Measurements from ENCODE around the gene IL16. TPM values are rescaled to one million over a fixed set of nuclear protein-coding genes. Genes with fewer than 3 reads are reported as not detected.
A peak's percentile ranks its signal among the peaks of the same experiment; 100 is the strongest.

Gene IL16
- total RNA-seq, 1 donor from 2014 or later: 0.79 TPM

DNA sequence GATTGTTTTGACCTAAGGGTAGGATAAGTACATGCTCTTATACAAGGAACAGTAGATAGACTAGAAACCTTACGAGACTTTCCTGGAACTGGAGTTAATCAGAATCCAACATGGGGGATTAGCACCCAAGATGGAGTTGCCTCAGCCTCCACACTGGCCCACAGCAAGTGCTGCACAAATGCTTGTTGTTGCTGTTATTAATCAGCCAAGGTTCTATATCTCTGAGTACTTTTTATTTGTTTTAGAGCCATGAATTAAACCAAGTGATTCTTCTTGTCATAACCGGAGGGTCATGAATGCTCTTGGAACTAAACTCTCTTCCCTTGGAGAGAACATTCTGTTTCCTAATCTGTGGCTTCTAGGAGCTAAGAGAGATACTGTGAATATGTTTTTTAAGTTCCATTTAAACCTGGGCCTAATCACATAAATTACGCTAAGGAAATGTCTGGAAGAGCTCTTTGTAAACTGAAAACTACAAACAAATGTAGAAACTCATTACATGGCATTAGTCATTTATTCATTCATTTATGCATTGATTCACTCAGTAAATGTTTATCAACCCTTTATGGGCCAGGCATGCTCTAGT, 5.7 kb upstream of the IL16 start:
- TF ChIP-seq, protein P1, sequence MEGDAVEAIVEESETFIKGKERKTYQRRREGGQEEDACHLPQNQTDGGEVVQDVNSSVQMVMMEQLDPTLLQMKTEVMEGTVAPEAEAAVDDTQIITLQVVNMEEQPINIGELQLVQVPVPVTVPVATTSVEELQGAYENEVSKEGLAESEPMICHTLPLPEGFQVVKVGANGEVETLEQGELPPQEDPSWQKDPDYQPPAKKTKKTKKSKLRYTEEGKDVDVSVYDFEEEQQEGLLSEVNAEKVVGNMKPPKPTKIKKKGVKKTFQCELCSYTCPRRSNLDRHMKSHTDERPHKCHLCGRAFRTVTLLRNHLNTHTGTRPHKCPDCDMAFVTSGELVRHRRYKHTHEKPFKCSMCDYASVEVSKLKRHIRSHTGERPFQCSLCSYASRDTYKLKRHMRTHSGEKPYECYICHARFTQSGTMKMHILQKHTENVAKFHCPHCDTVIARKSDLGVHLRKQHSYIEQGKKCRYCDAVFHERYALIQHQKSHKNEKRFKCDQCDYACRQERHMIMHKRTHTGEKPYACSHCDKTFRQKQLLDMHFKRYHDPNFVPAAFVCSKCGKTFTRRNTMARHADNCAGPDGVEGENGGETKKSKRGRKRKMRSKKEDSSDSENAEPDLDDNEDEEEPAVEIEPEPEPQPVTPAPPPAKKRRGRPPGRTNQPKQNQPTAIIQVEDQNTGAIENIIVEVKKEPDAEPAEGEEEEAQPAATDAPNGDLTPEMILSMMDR (IDR thresholded peaks at IDR 0.05; ENCODE audit: insufficient read depth, low read length, severe bottlenecking): no peak
- H3K4me3 ChIP-seq (ENCODE audit: low read depth, low read length): no peak overlapping the region
- no peaks in the 10 kb centered on the region for H3K36me3 ChIP-seq (ENCODE audit: control insufficient read depth, insufficient read depth, low read length)
- FAIRE-seq (no peak), DNase-seq (ENCODE audit: low read depth) (no peak)
- no peaks in the 10 kb centered on the region for H3K27me3 ChIP-seq (ENCODE audit: control insufficient read depth, insufficient read depth, low read length)

DNA sequence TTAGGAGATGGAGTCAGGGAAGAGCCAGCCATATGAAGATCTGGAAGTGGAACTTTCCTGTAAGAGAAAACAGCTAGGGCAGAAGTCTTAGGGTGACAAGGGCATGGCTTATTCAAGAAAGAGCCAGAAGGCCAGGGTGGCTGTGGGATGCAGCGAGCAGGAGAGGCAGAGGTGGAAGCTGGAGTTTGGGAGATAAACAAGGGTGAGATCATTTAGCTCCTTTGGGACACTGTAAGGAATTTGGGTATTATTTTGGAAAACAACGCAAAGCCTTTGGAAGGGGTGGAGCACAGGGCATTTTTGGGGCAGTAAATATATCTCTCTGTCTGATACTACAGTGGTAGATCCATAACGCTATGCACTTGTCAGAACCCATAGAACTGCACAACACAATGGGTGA, 5.0 kb upstream of the IL16 start:
- no peak for FAIRE-seq
- H3K36me3 ChIP-seq (ENCODE audit: control insufficient read depth, insufficient read depth, low read length): no peaks in the 10 kb centered on the region
- TF ChIP-seq, protein P1 (IDR thresholded peaks at IDR 0.05; ENCODE audit: insufficient read depth, low read length, severe bottlenecking): no peak
- H3K27me3 ChIP-seq (ENCODE audit: control insufficient read depth, insufficient read depth, low read length): peaks cover 2% of the 10 kb centered on the region
- no peak overlapping the region for H3K4me3 ChIP-seq (ENCODE audit: low read depth, low read length)
- DNase-seq (ENCODE audit: low read depth): no peak

DNA sequence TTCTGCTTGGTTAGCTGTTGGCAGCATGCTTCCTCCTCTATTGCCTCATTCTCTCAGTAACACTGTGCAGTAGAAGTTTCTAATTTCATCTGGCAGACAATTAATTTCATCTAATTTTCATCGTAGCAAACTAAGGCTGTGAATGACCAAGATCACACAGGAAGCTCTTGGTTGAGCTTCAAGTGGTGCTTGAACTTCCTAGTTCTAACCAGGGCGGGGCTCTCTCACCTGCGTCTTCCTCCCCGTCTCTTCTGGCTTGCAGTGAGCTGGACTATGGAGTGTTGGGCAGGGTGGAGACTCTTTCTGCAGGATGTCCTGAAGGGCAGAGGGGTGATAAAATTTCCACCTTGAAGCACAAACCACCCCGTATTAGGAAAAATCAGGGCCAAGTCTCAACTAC, 2.0 kb upstream of the IL16 start:
- TF ChIP-seq, protein P1 (IDR thresholded peaks at IDR 0.05; ENCODE audit: insufficient read depth, low read length, severe bottlenecking): no peak
- DNase-seq (ENCODE audit: low read depth) (no peak), FAIRE-seq (no peak)
- Histone ChIP-seq H3K36me3 (ENCODE audit: control insufficient read depth, insufficient read depth, low read length) (no peaks in the 10 kb centered on the region), H3K4me3 (ENCODE audit: low read depth, low read length) (no peak overlapping the region), H3K27me3 (ENCODE audit: control insufficient read depth, insufficient read depth, low read length) (peaks cover 2% of the 10 kb centered on the region)

DNA sequence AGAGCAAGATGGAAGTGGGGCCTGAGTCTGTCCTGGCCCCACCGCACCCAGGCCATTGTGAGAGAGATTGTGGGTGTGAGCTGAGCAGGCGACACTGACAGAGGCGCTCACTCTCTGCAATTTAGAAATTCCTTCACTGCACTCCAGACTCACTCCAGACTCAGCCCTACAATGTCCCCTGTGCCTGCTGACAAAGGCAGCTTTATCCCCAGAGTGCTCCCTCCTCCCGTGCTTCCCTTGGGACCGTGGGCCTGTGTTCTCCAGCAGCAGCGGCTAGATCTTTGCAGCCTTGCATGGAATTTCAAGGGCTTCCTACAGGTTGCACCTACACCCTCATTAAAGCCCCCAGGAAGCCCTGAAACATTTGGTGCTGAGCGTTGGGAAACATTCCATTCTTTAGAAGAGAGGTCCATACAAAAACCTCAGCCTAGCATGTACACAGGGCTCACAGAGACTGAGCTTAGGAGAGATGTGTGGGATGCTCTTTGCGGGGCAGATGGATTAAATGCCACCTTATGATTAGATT, 1.3 kb upstream of the IL16 start:
- TF ChIP-seq, protein P1 (IDR thresholded peaks at IDR 0.05; ENCODE audit: insufficient read depth, low read length, severe bottlenecking): no peak
- Histone ChIP-seq H3K36me3 (ENCODE audit: control insufficient read depth, insufficient read depth, low read length) (no peaks in the 10 kb centered on the region), H3K27me3 (ENCODE audit: control insufficient read depth, insufficient read depth, low read length) (peaks cover 2% of the 10 kb centered on the region), H3K4me3 (ENCODE audit: low read depth, low read length) (no peak overlapping the region)
- DNase-seq (ENCODE audit: low read depth): no peak
- FAIRE-seq: peak; percentile 43

DNA sequence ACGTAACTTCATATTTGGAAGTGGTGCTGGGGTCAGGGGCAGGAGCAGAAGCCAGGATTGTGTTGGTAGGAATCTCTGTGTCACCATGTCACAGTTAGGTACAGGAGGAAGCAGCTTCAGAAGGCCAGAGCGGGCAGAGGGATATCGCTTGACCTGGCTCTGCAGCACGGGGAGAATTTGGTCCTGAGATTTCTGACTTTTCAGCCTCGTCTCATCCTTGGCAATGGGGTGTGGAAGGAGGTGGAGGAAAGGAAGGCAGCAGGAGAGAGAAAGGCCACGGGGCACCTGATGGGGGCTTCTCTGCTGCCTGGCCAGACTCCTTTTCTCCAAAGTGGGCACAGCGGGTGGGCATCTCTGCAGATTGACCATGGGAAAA, 564 bp downstream of the IL16 start:
- Histone ChIP-seq H3K4me3 (ENCODE audit: low read depth, low read length) (no peak overlapping the region), H3K27me3 (ENCODE audit: control insufficient read depth, insufficient read depth, low read length) (peaks cover 2% of the 10 kb centered on the region), H3K36me3 (ENCODE audit: control insufficient read depth, insufficient read depth, low read length) (no peaks in the 10 kb centered on the region)
- FAIRE-seq: no peak
- TF ChIP-seq, protein P1 (IDR thresholded peaks at IDR 0.05; ENCODE audit: insufficient read depth, low read length, severe bottlenecking): no peak
- no peak for DNase-seq (ENCODE audit: low read depth)

Measured in bronchial epithelial cell (primary cell).